ENCODE results near the gene CCDC88C. TPM values are rescaled to one million over a fixed set of nuclear protein-coding genes. Genes with fewer than 3 reads are reported as not detected.

CCDC88C gene
- total and polyA plus RNA-seq, 12 donors = 1.5 to 6.5 (median 3.4) TPM

GRCh38 chr14:91399868-91400640 lies 17.6 kb downstream of the CCDC88C start:
- Histone ChIP-seq H3K9me3 (replicated peaks in 1 of 3) (no peaks in the 10 kb centered on the region), H3K36me3 (replicated peaks in 1 of 2) (no peaks in the 10 kb centered on the region), H3K27me3 (no peaks in the 10 kb centered on the region), H3K4me1 (replicated peaks in 1 of 2) (peaks cover 0 to 10% of the 10 kb centered on the region in 2 donors), H3K4me3 (peak overlapping the region in 1 of 4 donors; percentile 15), H3K27ac (no peak overlapping the region)
- intact Hi-C loops (cut with DNase I) = no loop called here
- no peak for TF ChIP-seq CTCF (IDR thresholded peaks at IDR 0.05)
- WGBS, 4 donors = 65 to 81% (median 72%) methylated on average over 16 to 20 of the region's 20 CpGs
- no peak for DNase-seq

- Histone ChIP-seq H3K27me3 (no peaks in the 10 kb centered on the region), H3K4me3 (no peak overlapping the region), H3K9me3 (replicated peaks in 1 of 3) (no peaks in the 10 kb centered on the region), H3K4me1 (replicated peaks in 1 of 2) (peaks cover 0 to 10% of the 10 kb centered on the region in 2 donors), H3K27ac (no peak overlapping the region), H3K36me3 (replicated peaks in 1 of 2) (no peaks in the 10 kb centered on the region)
- intact Hi-C loops (cut with DNase I) = no loop called here
- 79 to 94% (median 80%) methylated on average over 2 to 6 of the region's 6 CpGs for WGBS, 4 donors
- no peak for DNase-seq
- TF ChIP-seq POLR2A (IDR thresholded peaks at IDR 0.05) (no peak), CTCF (IDR thresholded peaks at IDR 0.05) (no peak)
Measured at GRCh38 chr14:91398707-91399106, 18.9 kb downstream of the CCDC88C start.

- Histone ChIP-seq H3K27ac (no peak overlapping the region), H3K36me3 (replicated peaks in 1 of 2) (no peaks in the 10 kb centered on the region), H3K9me3 (replicated peaks in 1 of 3) (no peaks in the 10 kb centered on the region), H3K27me3 (no peaks in the 10 kb centered on the region), H3K4me1 (replicated peaks in 1 of 2) (peaks cover 0 to 10% of the 10 kb centered on the region in 2 donors), H3K4me3 (no peak overlapping the region)
- intact Hi-C loops (cut with DNase I) = no loop called here
- DNase-seq = no peak
- no peak for TF ChIP-seq CTCF (IDR thresholded peaks at IDR 0.05)
- TF ChIP-seq POLR2A (IDR thresholded peaks at IDR 0.05) = no peak
- 73 to 82% (median 78%) methylated on average over 8 of the region's 8 CpGs for WGBS, 4 donors
Measured at GRCh38 chr14:91397965-91398591, 19.5 kb downstream of the CCDC88C start.

GRCh38 chr14:91396959-91397815 lies 20.4 kb downstream of the CCDC88C start:
- H3K4me1 ChIP-seq (replicated peaks in 1 of 2) = peaks cover 0 to 8% of the 10 kb centered on the region in 2 donors

More at GRCh38 chr14:91396959-91397815, 20.4 kb downstream of the CCDC88C start:
- no peak overlapping the region for H3K4me3 ChIP-seq
- no peaks in the 10 kb centered on the region for H3K9me3 ChIP-seq (replicated peaks in 1 of 3)
- no peak for DNase-seq
- H3K36me3 ChIP-seq (replicated peaks in 1 of 2) = no peaks in the 10 kb centered on the region
- H3K27me3 ChIP-seq = no peaks in the 10 kb centered on the region
- intact Hi-C loops (cut with DNase I) = no loop called here
- no peak overlapping the region for H3K27ac ChIP-seq
- 61 to 79% (median 67%) methylated on average over 9 to 15 of the region's 15 CpGs for WGBS, 4 donors
- TF ChIP-seq POLR2A (IDR thresholded peaks at IDR 0.05) = no peak
- TF ChIP-seq CTCF (IDR thresholded peaks at IDR 0.05) = no peak
